GM23338 (cell line): ENCODE measurements around the gene POC1B. TPM values are rescaled to one million over a fixed set of nuclear protein-coding genes. Genes with fewer than 3 reads are reported as not detected.

Experiments used
- ATAC-seq: fragments of 200-7000 bp; cut with Tn5 transposase; 3 replicates; pipeline ENCODE4 v1.9.1; 2020
- DNase-seq: peaks from one replicate; pipeline ENCODE4 v3.0.0-alpha.2; 2015; ENCODE audit warnings: low spot score
- H2AFZ ChIP-seq: fragments of 200-600 bp; sonication (generic); 2 replicates; pipeline ENCODE4 v1.8.0; 2016; ENCODE audit warnings: antibody characterized with exemption, mild to moderate bottlenecking, moderate library complexity
- H3F3A ChIP-seq: fragments of 200-600 bp; sonication (generic); replicated peaks from 2 replicates; pipeline ENCODE4 v1.8.0; 2017; ENCODE audit warnings: antibody characterized with exemption, mixed run types, low read depth
- H3K27ac ChIP-seq: fragments of 200-600 bp; sonication (generic); 2 replicates; pipeline ENCODE4 v1.6.1; 2016; ENCODE audit warnings: low read depth
- H3K27me3 ChIP-seq: fragments of 200-600 bp; sonication (generic); 2 replicates; pipeline ENCODE4 v1.8.0; 2016; ENCODE audit warnings: mild to moderate bottlenecking, mixed run types, moderate library complexity; ENCODE audit not compliant: insufficient read depth
- H3K36me3 ChIP-seq: fragments of 200-600 bp; sonication (generic); 2 replicates; pipeline ENCODE4 v1.8.0; 2016; ENCODE audit warnings: mild to moderate bottlenecking; ENCODE audit not compliant: insufficient read depth
- H3K4me1 ChIP-seq: fragments of 200-600 bp; sonication (generic); 2 replicates; pipeline ENCODE4 v1.8.0; 2016; ENCODE audit warnings: mild to moderate bottlenecking, moderate library complexity; ENCODE audit not compliant: insufficient read depth
- H3K4me2 ChIP-seq: fragments of 200-600 bp; sonication (generic); 2 replicates; pipeline ENCODE4 v1.7.1; 2017; ENCODE audit warnings: mixed run types
- H3K4me3 ChIP-seq: fragments of 200-600 bp; sonication (generic); 2 replicates; pipeline ENCODE4 v1.6.1; 2016; ENCODE audit warnings: mixed run types
- H3K79me2 ChIP-seq: fragments of 200-600 bp; sonication (generic); replicated peaks from 2 replicates; pipeline ENCODE4 v1.8.0; 2017; ENCODE audit warnings: mild to moderate bottlenecking; ENCODE audit not compliant: insufficient read depth
- H3K9me2 ChIP-seq: fragments of 200-600 bp; sonication (generic); 2 replicates; pipeline ENCODE4 v1.8.0; 2017; ENCODE audit not compliant: insufficient read depth
- H4K20me1 ChIP-seq: fragments of 200-600 bp; sonication (generic); replicated peaks from 2 replicates; pipeline ENCODE4 v1.8.0; 2017; ENCODE audit warnings: mild to moderate bottlenecking; ENCODE audit not compliant: insufficient read depth
- H3K27ac Mint-ChIP-seq: 2 replicates; pipeline ENCODE4 v1.8.0; 2020; ENCODE audit warnings: inconsistent platforms, mild to moderate bottlenecking, moderate library complexity, mixed read lengths
- H3K27me3 Mint-ChIP-seq: 3 replicates; pipeline ENCODE4 v1.8.0; 2022; ENCODE audit warnings: low read depth, mild to moderate bottlenecking, moderate library complexity, mixed read lengths, inconsistent platforms; ENCODE audit not compliant: insufficient read depth, poor library complexity
- H3K36me3 Mint-ChIP-seq: 3 replicates; pipeline ENCODE4 v1.8.0; 2021; ENCODE audit warnings: low read depth, mild to moderate bottlenecking, inconsistent platforms, moderate library complexity, mixed read lengths
- H3K4me1 Mint-ChIP-seq: 3 replicates; pipeline ENCODE4 v1.8.0; 2020; ENCODE audit warnings: mild to moderate bottlenecking, inconsistent platforms, mixed read lengths
- H3K4me3 Mint-ChIP-seq: 3 replicates; pipeline ENCODE4 v1.8.0; 2021; ENCODE audit warnings: moderate library complexity, mild to moderate bottlenecking, inconsistent platforms, mixed read lengths
- H3K9me3 Mint-ChIP-seq: 3 replicates; pipeline ENCODE4 v1.8.0; 2020; ENCODE audit warnings: moderate library complexity, mild to moderate bottlenecking, inconsistent platforms, mixed read lengths
- CTCF ChIP-seq, 2 experiments: fragments of 200-600 bp in 1 of 2; sonication (generic) in 1 of 2; conservative IDR thresholded peaks; 2 replicates each; pipeline versions ENCODE4 v1.5.1 to v1.6.1; 2016 to 2017; ENCODE audit warnings: antibody characterized with exemption in 2 of 2, low read depth in 2 of 2, mild to moderate bottlenecking in 2 of 2, moderate library complexity in 1 of 2
- ETS1 ChIP-seq: IDR thresholded peaks from 2 replicates; pipeline ENCODE4 v1.6.1; 2016; ENCODE audit warnings: antibody characterized with exemption
- EZH2 ChIP-seq: fragments of 200-600 bp; sonication (generic); IDR thresholded peaks from one replicate; pipeline ENCODE4 v1.8.0; 2017; ENCODE audit warnings: antibody characterized with exemption, mild to moderate bottlenecking, low read depth; ENCODE audit not compliant: unreplicated experiment
- JUNB ChIP-seq: IDR thresholded peaks from one replicate; pipeline ENCODE4 v1.6.1; 2016; ENCODE audit warnings: antibody characterized with exemption; ENCODE audit not compliant: unreplicated experiment
- NANOG ChIP-seq: IDR thresholded peaks from 2 replicates; pipeline ENCODE4 v1.6.1; 2016; ENCODE audit warnings: antibody characterized with exemption, borderline replicate concordance
- POLR2AphosphoS5 ChIP-seq: IDR thresholded peaks from 2 replicates; pipeline ENCODE4 v1.6.1; 2016; ENCODE audit warnings: antibody characterized with exemption, low read depth
- REST ChIP-seq: IDR thresholded peaks from one replicate; pipeline ENCODE4 v1.6.1; 2018; ENCODE audit warnings: antibody characterized with exemption; ENCODE audit not compliant: unreplicated experiment
- STAT1 ChIP-seq: IDR thresholded peaks from one replicate; pipeline ENCODE4 v1.6.1; 2016; ENCODE audit warnings: antibody characterized with exemption; ENCODE audit not compliant: unreplicated experiment
- ZNF114 ChIP-seq: fragments of 250-450 bp; sonication (Bioruptor Pico); IDR thresholded peaks from 2 replicates; pipeline ENCODE4 v1.5.0; 2020; ENCODE audit warnings: mild to moderate bottlenecking, moderate library complexity
- ZNF331 ChIP-seq: fragments of 250-450 bp; sonication (Bioruptor Pico); IDR thresholded peaks from 2 replicates; pipeline ENCODE4 v1.5.0; 2020; ENCODE audit warnings: low read depth, mild to moderate bottlenecking, moderate library complexity
- ZNF462 ChIP-seq: fragments of 250-450 bp; sonication (Bioruptor Pico); IDR thresholded peaks from 2 replicates; pipeline ENCODE4 v1.5.0; 2020; ENCODE audit warnings: mild to moderate bottlenecking, moderate library complexity
- polyA plus RNA-seq: library from polyadenylated mRNA; unstranded; fragments of >200 nt; fragmentation: Nextera tagmentation; extraction: Ambion mirVana; gene quantifications from 2 replicates; pipeline ENCODE4 v1.2.1, GENCODE V29; 2016
- total RNA-seq: library from RNA; depleted of rRNA; stranded (reverse); fragments of >200 nt; shearing (Covaris generic); gene quantifications from 2 replicates; pipeline ENCODE4 v1.2.3, GENCODE V29; 2014

Gene POC1B
- total and polyA plus RNA-seq, 2 experiments from 2014 or later, result 11.8 to 17.5 TPM

GRCh38 chr12:89537389-89537788 lies 11.5 kb upstream of the POC1B start:
- H3K9me2 ChIP-seq, result no peaks in the 10 kb centered on the region
- no peak for TF ChIP-seq REST
- no peak for TF ChIP-seq ZNF462 (CRISPR knock-in tag)
- TF ChIP-seq POLR2AphosphoS5, result no peak
- no peak for TF ChIP-seq ZNF331 (CRISPR knock-in tag)
- no peak for TF ChIP-seq NANOG
- TF ChIP-seq JUNB, result no peak
- no peak for TF ChIP-seq ETS1
- no peak for TF ChIP-seq CTCF (conservative IDR thresholded peaks at IDR 0.05; ENCODE audit: low read depth in 2 of 2)
- TF ChIP-seq EZH2, result no peak
- TF ChIP-seq STAT1, result no peak
- no peak for TF ChIP-seq ZNF114 (CRISPR knock-in tag)
- H2AFZ ChIP-seq, result no peak overlapping the region
- no peaks in the 10 kb centered on the region for H3F3A ChIP-seq
- no peak overlapping the region for H3K4me2 ChIP-seq
- H3K9me3 Mint-ChIP-seq, result no peaks in the 10 kb centered on the region
- peaks cover 7% of the 10 kb centered on the region for H3K4me1 Mint-ChIP-seq
- ATAC-seq, result no peak
- H3K79me2 ChIP-seq, result no peaks in the 10 kb centered on the region
- H3K27ac ChIP-seq, result no peak overlapping the region
- no peak overlapping the region for H3K4me3 Mint-ChIP-seq
- no peaks in the 10 kb centered on the region; the same call in 1 of the 2 replicates for H4K20me1 ChIP-seq
- no peaks in the 10 kb centered on the region for H3K27me3 ChIP-seq
- no peaks in the 10 kb centered on the region for H3K4me1 ChIP-seq
- no peaks in the 10 kb centered on the region for H3K36me3 Mint-ChIP-seq
- no peak overlapping the region for H3K27ac Mint-ChIP-seq
- no peaks in the 10 kb centered on the region for H3K27me3 Mint-ChIP-seq
- no peaks in the 10 kb centered on the region for H3K36me3 ChIP-seq
- H3K4me3 ChIP-seq, result no peak overlapping the region
- DNase-seq, result no peak
